LNCaP clone FGC (cell line): ENCODE results near the gene CDH8.

Source experiments
- DNase-seq: peaks from one replicate; pipeline ENCODE4 v3.0.0-alpha.2; 2011; ENCODE audit warnings: low read depth
- H3K4me3 ChIP-seq: 2 replicates; pipeline ENCODE4 v1.5.1; 2011; ENCODE audit warnings: mild to moderate bottlenecking, low read depth, low read length, control low read depth
- TF ChIP-seq, protein P1 (sequence below): IDR thresholded peaks from 2 replicates; pipeline ENCODE4 v1.5.1; 2012; ENCODE audit warnings: mild to moderate bottlenecking; ENCODE audit not compliant: control insufficient read depth, insufficient read depth; ENCODE audit errors: extremely low read depth

The CDH8 gene

DNA sequence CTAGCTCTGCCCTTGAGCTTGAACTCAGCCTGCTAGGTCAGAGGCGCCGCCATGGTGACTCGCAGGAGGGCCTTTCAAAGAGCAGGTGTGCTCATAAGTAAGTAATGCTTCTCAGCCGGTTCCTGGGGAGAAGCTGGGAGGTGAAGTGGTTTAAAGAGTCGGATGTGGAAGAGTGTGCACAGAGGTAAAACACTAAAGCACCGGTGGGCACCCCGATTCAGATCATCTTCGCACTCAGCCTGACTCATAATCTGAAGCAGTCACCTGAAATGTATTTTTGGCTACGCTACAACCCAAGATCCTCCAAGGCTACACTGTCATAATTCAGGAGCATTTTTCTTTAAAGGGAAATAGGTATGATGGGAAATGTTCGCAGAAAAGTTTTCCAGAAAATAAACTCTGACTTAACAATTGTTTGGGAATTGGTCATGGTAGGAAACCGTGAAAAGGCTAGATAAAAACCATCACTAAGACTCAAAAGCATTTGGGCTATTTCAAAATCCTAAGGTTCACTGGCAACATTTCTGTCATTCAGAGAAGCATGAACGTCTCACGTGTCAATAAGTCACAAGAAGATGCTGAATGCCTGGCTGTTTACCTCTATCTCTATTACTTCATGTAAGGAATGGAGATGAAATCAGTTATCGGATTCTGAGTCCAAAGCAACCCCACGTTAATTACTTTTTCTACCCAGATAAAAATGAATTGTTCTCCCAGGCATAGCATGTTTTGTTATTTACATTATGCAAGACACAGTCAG lies 17.8 kb downstream of the CDH8 start:
- no peak overlapping the region for H3K4me3 ChIP-seq
- DNase-seq = no peak
- TF ChIP-seq, protein P1, sequence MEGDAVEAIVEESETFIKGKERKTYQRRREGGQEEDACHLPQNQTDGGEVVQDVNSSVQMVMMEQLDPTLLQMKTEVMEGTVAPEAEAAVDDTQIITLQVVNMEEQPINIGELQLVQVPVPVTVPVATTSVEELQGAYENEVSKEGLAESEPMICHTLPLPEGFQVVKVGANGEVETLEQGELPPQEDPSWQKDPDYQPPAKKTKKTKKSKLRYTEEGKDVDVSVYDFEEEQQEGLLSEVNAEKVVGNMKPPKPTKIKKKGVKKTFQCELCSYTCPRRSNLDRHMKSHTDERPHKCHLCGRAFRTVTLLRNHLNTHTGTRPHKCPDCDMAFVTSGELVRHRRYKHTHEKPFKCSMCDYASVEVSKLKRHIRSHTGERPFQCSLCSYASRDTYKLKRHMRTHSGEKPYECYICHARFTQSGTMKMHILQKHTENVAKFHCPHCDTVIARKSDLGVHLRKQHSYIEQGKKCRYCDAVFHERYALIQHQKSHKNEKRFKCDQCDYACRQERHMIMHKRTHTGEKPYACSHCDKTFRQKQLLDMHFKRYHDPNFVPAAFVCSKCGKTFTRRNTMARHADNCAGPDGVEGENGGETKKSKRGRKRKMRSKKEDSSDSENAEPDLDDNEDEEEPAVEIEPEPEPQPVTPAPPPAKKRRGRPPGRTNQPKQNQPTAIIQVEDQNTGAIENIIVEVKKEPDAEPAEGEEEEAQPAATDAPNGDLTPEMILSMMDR = no peak

GRCh38 chr16:62014319-62014923 lies 21.8 kb downstream of the CDH8 start:
- no peak for DNase-seq
- no peak overlapping the region for H3K4me3 ChIP-seq
- TF ChIP-seq, protein P1 = no peak

- H3K4me3 ChIP-seq = no peak overlapping the region
- TF ChIP-seq, protein P1 = no peak
These were observed 26.1 kb downstream of the CDH8 start for GRCh38 chr16:62010186-62010585.

GRCh38 chr16:61998460-61998859 lies 37.8 kb downstream of the CDH8 start:
- no peak for DNase-seq
- TF ChIP-seq, protein P1 = no peak
- H3K4me3 ChIP-seq = no peak overlapping the region

More at GRCh38 chr16:62010186-62010585, 26.1 kb downstream of the CDH8 start:
- no peak for DNase-seq

- TF ChIP-seq, protein P1 = no peak
- DNase-seq = no peak
These were observed 43.1 kb downstream of the CDH8 start for GRCh38 chr16:61993108-61993507.

GRCh38 chr16:61987474-61988012 lies 48.7 kb downstream of the CDH8 start:
- TF ChIP-seq, protein P1 = no peak

More at GRCh38 chr16:61993108-61993507, 43.1 kb downstream of the CDH8 start:
- no peak overlapping the region for H3K4me3 ChIP-seq

More at GRCh38 chr16:61987474-61988012, 48.7 kb downstream of the CDH8 start:
- H3K4me3 ChIP-seq = no peak overlapping the region
- no peak for DNase-seq
